ENCODE results near the gene POLR1D. TPM values are rescaled to one million over a fixed set of nuclear protein-coding genes. Genes with fewer than 3 reads are reported as not detected.

The POLR1D gene
- total RNA-seq, 2 donors from 2014 or later, result 123 to 124 TPM

DNA sequence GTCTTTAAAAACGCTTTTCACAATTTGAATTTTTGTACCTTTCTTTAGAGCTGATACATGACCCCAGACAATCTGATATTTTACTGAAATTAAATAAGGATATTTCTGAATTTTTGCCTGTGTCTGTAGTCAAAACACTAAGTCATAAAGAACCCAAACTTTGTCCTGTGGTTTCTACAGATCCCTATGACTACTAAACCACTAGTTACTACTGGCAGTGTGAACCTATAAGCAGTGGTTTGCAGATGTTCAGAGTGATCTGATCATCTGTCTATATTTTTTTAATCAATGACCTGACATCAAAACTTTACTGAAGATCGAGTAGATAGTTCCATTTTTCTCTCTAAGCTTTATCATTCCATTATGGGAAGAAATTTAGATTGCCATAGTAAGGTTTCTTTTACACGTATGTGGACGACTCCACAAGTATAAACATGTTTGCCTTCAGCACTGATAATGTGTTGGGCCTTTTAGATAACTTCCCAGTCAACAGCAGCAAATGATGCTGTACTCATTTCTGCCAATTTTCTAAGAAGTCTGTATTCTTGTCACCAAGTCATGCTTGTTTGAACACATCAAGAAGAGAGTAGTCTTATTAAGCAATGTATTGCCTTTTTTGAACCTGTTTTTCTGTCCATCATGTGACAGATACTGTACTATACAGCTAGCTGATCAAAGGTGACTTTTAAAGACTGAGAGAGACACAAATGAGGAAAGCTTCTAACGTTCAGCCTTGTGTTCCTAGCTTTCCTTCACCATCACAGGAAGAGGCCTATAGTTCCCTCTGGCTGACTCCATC is 21.8 kb downstream of the POLR1D start:
- intact Hi-C loops (cut with DNase I), result no loop called here
- Histone ChIP-seq H3K9ac (ENCODE audit: low read depth in 2 of 2, low read length in 2 of 2) (no peak overlapping the region), H3K9me3 (no peaks in the 10 kb centered on the region), H3K4me1 (no peaks in the 10 kb centered on the region), H3K4me3 (no peak overlapping the region), H3K36me3 (no peaks in the 10 kb centered on the region), H3K27ac (no peak overlapping the region), H3K27me3 (no peaks in the 10 kb centered on the region)
- no peak for DNase-seq
- TF ChIP-seq CTCF (IDR thresholded peaks at IDR 0.05), result no peak

GRCh38 chr13:27644302-27644701 is 22.6 kb downstream of the POLR1D start:
- no peak overlapping the region for H3K9ac ChIP-seq (ENCODE audit: low read depth in 2 of 2, low read length in 2 of 2)
- H3K4me1 ChIP-seq, result no peaks in the 10 kb centered on the region
- DNase-seq, result no peak
- intact Hi-C loops (cut with DNase I), result no loop called here
- H3K9me3 ChIP-seq, result no peaks in the 10 kb centered on the region
- H3K27ac ChIP-seq, result no peak overlapping the region
- no peak overlapping the region for H3K4me3 ChIP-seq
- no peaks in the 10 kb centered on the region for H3K27me3 ChIP-seq
- TF ChIP-seq CTCF (IDR thresholded peaks at IDR 0.05), result no peak
- H3K36me3 ChIP-seq, result no peaks in the 10 kb centered on the region

DNA sequence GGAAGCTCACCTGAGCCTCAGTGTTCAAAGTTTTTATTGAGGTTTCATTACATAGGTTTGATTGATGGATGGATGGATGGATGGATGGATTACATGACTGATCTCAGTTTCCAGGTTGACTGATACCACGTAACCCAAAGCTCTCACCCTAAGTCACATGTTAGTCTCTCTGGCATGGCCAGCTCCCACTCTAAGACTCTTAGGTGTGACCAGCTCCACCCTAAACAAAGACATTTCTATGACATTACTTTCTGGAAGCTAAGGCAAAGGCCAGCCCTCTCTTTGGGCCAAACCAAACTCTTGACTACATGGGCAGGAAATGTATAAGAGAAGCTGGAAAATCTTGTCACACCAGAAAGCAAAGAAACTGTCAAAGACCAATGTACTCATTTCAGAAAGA is 28.6 kb downstream of the POLR1D start:
- no peaks in the 10 kb centered on the region for H3K4me1 ChIP-seq
- no peaks in the 10 kb centered on the region for H3K27me3 ChIP-seq
- no peak for TF ChIP-seq CTCF (IDR thresholded peaks at IDR 0.05)
- H3K9ac ChIP-seq (ENCODE audit: low read depth in 2 of 2, low read length in 2 of 2), result no peak overlapping the region
- intact Hi-C loops (cut with DNase I), result no loop called here
- H3K4me3 ChIP-seq, result no peak overlapping the region
- no peak overlapping the region for H3K27ac ChIP-seq
- H3K9me3 ChIP-seq, result no peaks in the 10 kb centered on the region
- H3K36me3 ChIP-seq, result peaks cover 12% of the 10 kb centered on the region
- DNase-seq, result no peak

- H3K9ac ChIP-seq (ENCODE audit: low read depth in 2 of 2, low read length in 2 of 2), result no peak overlapping the region
- no peaks in the 10 kb centered on the region for H3K9me3 ChIP-seq
- no peaks in the 10 kb centered on the region for H3K27me3 ChIP-seq
- H3K4me1 ChIP-seq, result no peaks in the 10 kb centered on the region
- no peak for TF ChIP-seq CTCF (IDR thresholded peaks at IDR 0.05)
- intact Hi-C loops (cut with DNase I), result no loop called here
- H3K4me3 ChIP-seq, result no peak overlapping the region
- H3K27ac ChIP-seq, result no peak overlapping the region
- no peak for DNase-seq
- peaks cover 12% of the 10 kb centered on the region for H3K36me3 ChIP-seq
Observed at GRCh38 chr13:27654059-27654458, 32.4 kb downstream of the POLR1D start.

DNA sequence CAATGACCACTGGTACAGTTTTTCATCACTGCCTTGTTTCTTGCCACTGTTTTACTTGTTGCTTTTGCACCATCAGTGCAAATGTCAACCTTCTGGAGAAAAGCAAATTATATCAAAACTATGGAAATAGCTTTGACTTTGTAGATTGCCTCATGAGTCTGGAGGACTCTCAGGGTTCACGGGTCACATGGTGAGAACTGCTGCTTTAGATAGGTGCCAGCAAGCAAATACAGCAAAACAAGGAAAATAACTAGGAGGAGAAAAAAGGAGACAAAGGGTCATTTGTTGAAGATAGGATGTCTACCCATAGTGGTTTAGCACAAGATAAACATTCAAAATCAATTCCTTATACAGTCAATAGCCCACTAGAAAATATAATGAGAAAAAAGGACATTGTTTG is 33.1 kb downstream of the POLR1D start:
- H3K27ac ChIP-seq, result no peak overlapping the region
- TF ChIP-seq CTCF (IDR thresholded peaks at IDR 0.05), result no peak
- H3K36me3 ChIP-seq, result peaks cover 7% of the 10 kb centered on the region
- no peaks in the 10 kb centered on the region for H3K9me3 ChIP-seq
- H3K4me1 ChIP-seq, result no peaks in the 10 kb centered on the region
- no peak overlapping the region for H3K9ac ChIP-seq (ENCODE audit: low read depth in 2 of 2, low read length in 2 of 2)
- no peak overlapping the region for H3K4me3 ChIP-seq
- no peak for DNase-seq
- intact Hi-C loops (cut with DNase I), result no loop called here
- H3K27me3 ChIP-seq, result no peaks in the 10 kb centered on the region

All from colonic mucosa (tissue), 4 donors.